Central memory CD4-positive, alpha-beta T cell (primary cell): ENCODE results near the gene TCF20.

Experiments
- DNase-seq: peaks from one replicate; pipeline ENCODE4 v3.0.0; 2022
- total RNA-seq, 3 experiments: gene quantifications; one replicate each; lab custom pipeline; 2026; lab: John Stamatoyannopoulos, UW

Gene TCF20
- total RNA-seq: 184 to 208 (median 196) reads per million in 3 experiments

GRCh38 chr22:42270510-42271190 is at the start of gene TCF20:
TSS of gene TCF20 (minus strand) at chr22:42270653. CDS start at chr22:42215305, 55,348 bp downstream.
- DNase-seq: peak; percentile 77

GRCh38 chr22:42319386-42319785 is 48.9 kb upstream of the TCF20 start:
- DNase-seq: no peak

GRCh38 chr22:42318967-42319366 is 48.5 kb upstream of the TCF20 start:
- no peak for DNase-seq

- DNase-seq: no peak
These were observed 47.5 kb upstream of the TCF20 start for GRCh38 chr22:42317691-42318547.

- DNase-seq: peak; percentile 59
These were observed 46.6 kb upstream of the TCF20 start for GRCh38 chr22:42317008-42317407.

- no peak for DNase-seq
These were observed 44.9 kb upstream of the TCF20 start for GRCh38 chr22:42315392-42315756.

- no peak for DNase-seq
These were observed 44.4 kb upstream of the TCF20 start for GRCh38 chr22:42314709-42315391.

GRCh38 chr22:42313804-42314581 is 43.5 kb upstream of the TCF20 start:
- peak; percentile 53 for DNase-seq

- DNase-seq: no peak
These were observed 42.8 kb upstream of the TCF20 start for GRCh38 chr22:42313204-42313603.

- DNase-seq: no peak
These were observed 40.0 kb upstream of the TCF20 start for GRCh38 chr22:42310291-42311015.

GRCh38 chr22:42309865-42310264 is 39.4 kb upstream of the TCF20 start:
- no peak for DNase-seq

GRCh38 chr22:42308892-42309468 is 38.5 kb upstream of the TCF20 start:
- no peak for DNase-seq

GRCh38 chr22:42307806-42308563 is 37.5 kb upstream of the TCF20 start:
- no peak for DNase-seq

GRCh38 chr22:42306010-42306409 is 35.6 kb upstream of the TCF20 start:
- DNase-seq: no peak

- DNase-seq: no peak
These were observed 33.9 kb upstream of the TCF20 start for GRCh38 chr22:42304324-42304790.

- DNase-seq: no peak
These were observed 33.2 kb upstream of the TCF20 start for GRCh38 chr22:42303396-42304323.

- DNase-seq: no peak
These were observed 31.3 kb upstream of the TCF20 start for GRCh38 chr22:42301742-42302102.

GRCh38 chr22:42301077-42301741 is 30.8 kb upstream of the TCF20 start:
- DNase-seq: no peak
